Hematopoietic multipotent progenitor cell treated with erythropoietin and hydrocortisone succinate and interleukin-3 and kit ligand, for 4 days (in vitro differentiated cells): ENCODE measurements around the gene SELENOF.
A peak's percentile ranks its signal among the peaks of the same experiment; 100 is the strongest.

Experiments
- DNase-seq: peaks from one replicate; pipeline ENCODE4 v3.0.0-alpha.2; 2015

SELENOF gene

GRCh38 chr1:86913896-86914600 lies at the start of gene SELENOF:
Gene SELENOF (minus strand): TSS chr1:86914126. CDS start chr1:86914111, 15 bp downstream.
- DNase-seq: peak; percentile 100

- no peak for DNase-seq
These were observed 46.6 kb upstream of the SELENOF start for GRCh38 chr1:86960548-86960947.

- no peak for DNase-seq
These were observed 43.3 kb upstream of the SELENOF start for GRCh38 chr1:86957221-86957620.

GRCh38 chr1:86956221-86956620 lies 42.3 kb upstream of the SELENOF start:
- no peak for DNase-seq

- DNase-seq: no peak
These were observed 41.8 kb upstream of the SELENOF start for GRCh38 chr1:86955678-86956077.

- DNase-seq: no peak
These were observed 39.2 kb upstream of the SELENOF start for GRCh38 chr1:86953167-86953566.

GRCh38 chr1:86951430-86951829 lies 37.5 kb upstream of the SELENOF start:
- DNase-seq: no peak

- no peak for DNase-seq
These were observed 36.9 kb upstream of the SELENOF start for GRCh38 chr1:86950712-86951419.

- DNase-seq: no peak
These were observed 34.3 kb upstream of the SELENOF start for GRCh38 chr1:86948212-86948611.

GRCh38 chr1:86942743-86943142 lies 28.8 kb upstream of the SELENOF start:
- peak; percentile 21 for DNase-seq

- no peak for DNase-seq
These were observed 28.1 kb upstream of the SELENOF start for GRCh38 chr1:86942042-86942441.

- DNase-seq: no peak
These were observed 26.7 kb upstream of the SELENOF start for GRCh38 chr1:86940599-86940998.

GRCh38 chr1:86939406-86939805 lies 25.5 kb upstream of the SELENOF start:
- DNase-seq: no peak

- DNase-seq: no peak
These were observed 24.9 kb upstream of the SELENOF start for GRCh38 chr1:86938855-86939254.

- no peak for DNase-seq
These were observed 24.5 kb upstream of the SELENOF start for GRCh38 chr1:86938450-86938849.

- peak; percentile 70 for DNase-seq
These were observed 19.8 kb upstream of the SELENOF start for GRCh38 chr1:86933562-86934377.

GRCh38 chr1:86933051-86933450 lies 19.1 kb upstream of the SELENOF start:
- DNase-seq: no peak

GRCh38 chr1:86928819-86929218 lies 14.9 kb upstream of the SELENOF start:
- no peak for DNase-seq

GRCh38 chr1:86926883-86927282 lies 13.0 kb upstream of the SELENOF start:
- no peak for DNase-seq

GRCh38 chr1:86925742-86926141 lies 11.8 kb upstream of the SELENOF start:
- DNase-seq: no peak

GRCh38 chr1:86924324-86924960 lies 10.5 kb upstream of the SELENOF start:
- no peak for DNase-seq

GRCh38 chr1:86922445-86922844 lies 8.5 kb upstream of the SELENOF start:
- DNase-seq: no peak

GRCh38 chr1:86916752-86917151 lies 2.8 kb upstream of the SELENOF start:
- DNase-seq: no peak
